HG03060 (cell line): ENCODE results near the gene GPER1.

ENCODE experiments used
- ATAC-seq: cut with Tn5 transposase; IDR thresholded peaks from one replicate; pipeline ENCODE4 v1.9.1; 2021; ENCODE audit warnings: low read depth, moderate number of reproducible peaks; ENCODE audit not compliant: unreplicated experiment

Gene GPER1

GRCh38 chr7:1086588-1087464 is 1.1 kb upstream of the GPER1 start:
- peak; percentile 61 for ATAC-seq

DNA sequence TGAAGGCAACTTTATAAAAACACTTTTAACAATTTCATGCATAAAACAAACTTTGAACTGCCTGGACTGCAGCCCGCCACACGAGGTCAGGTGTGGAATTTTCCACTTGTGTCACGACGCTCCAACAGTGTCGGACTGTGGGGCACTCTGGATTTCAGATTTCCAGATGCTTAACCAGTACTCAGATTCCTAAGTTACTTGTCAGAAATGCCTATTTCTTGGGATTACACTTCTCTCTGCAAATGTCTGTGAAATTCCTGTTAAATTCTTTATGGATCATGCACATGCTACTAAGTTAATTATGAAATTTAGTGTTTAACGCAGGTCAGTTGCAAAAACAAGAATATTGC is 473 bp upstream of the GPER1 start:
- no peak for ATAC-seq

DNA sequence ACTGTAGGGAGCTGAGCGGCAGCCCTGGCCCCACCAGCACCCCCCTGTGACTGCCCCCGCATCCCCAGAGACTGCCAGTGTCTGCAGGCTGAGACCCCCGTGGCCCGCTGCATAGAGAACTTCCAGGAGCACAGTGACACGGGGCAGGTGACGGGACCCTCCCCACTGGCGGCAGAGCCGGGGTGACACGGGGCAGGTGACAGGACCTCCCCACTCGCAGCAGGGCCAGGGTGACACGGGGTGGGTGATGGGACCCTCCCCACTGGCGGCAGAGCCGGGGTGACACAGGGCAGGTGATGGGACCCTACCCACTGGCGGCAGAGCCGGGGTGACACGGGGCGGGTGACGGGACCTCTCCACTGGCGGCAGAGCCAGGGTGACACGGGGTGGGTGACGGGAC is 2.3 kb downstream of the GPER1 start:
- no peak for ATAC-seq

GRCh38 chr7:1090686-1091643 is 3.1 kb downstream of the GPER1 start:
- no peak for ATAC-seq

GRCh38 chr7:1091644-1092027 is 3.7 kb downstream of the GPER1 start:
- no peak for ATAC-seq

DNA sequence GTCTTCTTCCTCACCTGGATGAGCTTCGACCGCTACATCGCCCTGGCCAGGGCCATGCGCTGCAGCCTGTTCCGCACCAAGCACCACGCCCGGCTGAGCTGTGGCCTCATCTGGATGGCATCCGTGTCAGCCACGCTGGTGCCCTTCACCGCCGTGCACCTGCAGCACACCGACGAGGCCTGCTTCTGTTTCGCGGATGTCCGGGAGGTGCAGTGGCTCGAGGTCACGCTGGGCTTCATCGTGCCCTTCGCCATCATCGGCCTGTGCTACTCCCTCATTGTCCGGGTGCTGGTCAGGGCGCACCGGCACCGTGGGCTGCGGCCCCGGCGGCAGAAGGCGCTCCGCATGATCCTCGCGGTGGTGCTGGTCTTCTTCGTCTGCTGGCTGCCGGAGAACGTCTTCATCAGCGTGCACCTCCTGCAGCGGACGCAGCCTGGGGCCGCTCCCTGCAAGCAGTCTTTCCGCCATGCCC is 4.3 kb downstream of the GPER1 start:
- ATAC-seq = no peak

DNA sequence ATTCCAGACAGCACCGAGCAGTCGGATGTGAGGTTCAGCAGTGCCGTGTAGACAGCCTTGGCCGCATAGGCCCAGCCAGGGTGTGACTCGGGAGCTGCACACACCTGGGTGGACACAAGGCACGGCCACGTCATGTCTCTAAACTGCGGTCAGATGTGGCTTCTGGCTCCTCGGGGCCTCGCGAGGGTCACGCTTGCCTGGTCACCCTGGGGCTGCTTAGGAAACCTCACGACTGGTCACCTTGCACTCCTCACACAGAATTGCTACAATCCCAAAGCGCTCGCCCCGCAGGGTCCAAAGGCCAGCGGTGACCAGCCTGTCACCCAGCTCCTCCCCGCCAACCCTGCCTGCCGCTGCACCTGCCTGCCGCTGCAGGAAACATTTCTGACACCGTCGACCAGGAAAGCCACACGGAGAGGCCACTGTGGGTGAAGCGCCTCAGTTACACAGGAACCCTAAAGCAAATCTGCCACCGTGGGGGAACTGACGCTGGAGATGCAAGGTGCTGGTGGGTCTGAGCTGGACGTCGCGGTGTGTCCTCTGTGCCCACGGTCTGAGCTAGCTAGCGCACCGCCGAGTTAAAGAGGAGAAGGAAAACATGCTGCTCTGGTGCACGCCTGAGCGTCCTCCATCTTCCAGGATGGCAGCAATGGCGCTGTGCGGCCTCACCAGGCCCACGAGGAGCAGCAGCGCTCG is 5.0 kb downstream of the GPER1 start:
- no peak for ATAC-seq

- ATAC-seq = no peak
These were observed 5.6 kb downstream of the GPER1 start for GRCh38 chr7:1093502-1093843.

DNA sequence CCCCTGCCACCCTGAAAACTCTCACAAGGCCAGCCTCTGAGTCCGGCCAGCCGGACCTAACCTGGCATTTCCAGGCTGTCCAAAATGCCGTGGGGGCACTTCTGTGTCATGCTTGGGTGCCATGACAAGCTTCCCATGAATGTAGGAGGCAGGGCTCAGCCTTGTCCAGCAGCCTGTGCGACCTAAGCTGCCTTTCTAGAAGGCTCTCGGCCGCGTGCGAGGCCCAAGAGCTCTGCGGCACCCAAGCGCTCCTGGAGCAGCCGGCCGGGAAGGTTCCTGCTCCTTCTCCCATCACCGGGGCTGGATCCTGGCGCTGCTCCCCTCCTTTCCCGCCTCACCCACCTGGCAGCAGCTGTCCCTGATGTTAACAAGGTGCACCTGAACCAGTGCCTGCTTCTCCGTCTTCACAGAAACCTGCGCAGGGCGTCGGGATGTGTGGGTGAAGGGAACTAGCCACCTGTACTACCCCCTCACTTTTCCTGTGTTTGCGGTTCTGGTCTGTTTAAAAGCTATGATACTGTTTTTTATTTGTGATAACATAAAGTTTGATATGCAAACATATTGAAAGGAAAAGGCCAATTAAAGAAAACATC is 6.1 kb downstream of the GPER1 start:
- no peak for ATAC-seq

DNA sequence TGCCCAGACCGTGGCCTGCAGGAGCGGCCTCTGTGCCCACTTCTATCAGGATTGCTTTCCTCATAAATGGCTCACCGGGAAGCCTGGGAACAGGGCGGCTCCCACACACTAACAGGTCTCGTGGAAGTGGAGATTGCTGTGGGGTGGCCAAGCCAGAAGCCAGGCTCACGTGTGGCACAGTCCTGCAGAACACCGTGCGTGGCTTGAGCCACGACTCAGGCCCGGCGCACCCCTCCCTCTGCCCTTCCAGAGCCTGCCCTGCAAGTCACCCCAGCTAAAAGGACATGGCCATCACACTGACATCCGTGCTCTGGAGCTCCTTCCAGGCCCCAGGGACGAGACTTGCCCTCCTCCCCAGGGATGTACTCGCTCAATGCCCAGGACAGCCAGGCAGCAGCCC is 7.0 kb downstream of the GPER1 start:
- no peak for ATAC-seq

- ATAC-seq = no peak
These were observed 7.8 kb downstream of the GPER1 start for GRCh38 chr7:1095621-1096155.

DNA sequence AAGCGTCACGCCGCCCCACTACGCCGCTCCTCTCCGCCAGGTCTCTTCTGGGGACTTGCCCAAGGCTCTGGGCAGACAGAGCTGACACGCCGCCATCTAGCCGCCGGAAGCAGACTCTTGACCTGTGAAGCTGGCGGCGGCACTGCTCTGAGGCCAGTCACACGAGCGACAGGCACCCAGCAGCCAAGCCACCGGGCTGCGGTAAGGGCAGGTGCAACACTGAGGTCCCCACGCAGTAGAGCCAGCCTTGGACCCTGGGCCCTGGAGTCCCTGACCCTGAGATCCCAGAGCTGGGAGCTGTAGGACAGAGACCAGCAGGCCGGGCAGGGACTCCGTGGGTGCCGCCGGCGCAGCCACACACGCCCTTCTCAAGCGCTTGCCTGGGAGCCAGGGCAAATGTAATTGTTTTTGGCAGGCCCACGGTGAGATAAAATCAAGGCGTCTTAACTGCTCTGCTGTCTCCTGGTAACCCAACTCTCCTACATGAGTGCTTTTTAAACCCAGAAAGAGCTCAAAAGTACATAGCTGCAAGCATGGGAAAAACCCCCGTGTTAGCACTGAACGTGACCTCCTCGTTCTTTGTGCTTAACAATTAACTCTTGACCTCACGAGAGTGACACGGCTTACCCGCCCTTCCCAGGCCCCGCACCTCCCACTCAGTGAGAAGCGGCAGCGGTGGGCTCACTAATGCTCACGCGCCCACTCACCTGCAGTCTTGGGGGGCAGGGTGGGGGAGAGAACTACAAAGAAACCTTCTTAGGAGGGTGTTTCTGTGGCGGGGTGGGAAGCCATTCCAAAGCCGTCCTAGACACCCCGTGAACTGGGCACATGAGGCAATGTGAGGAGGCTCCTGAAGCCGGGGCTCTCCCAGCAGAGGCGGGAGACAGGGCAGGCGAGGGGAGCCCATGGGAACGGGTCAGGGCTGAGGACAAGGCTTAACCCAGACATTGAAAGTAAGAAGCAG is 8.5 kb downstream of the GPER1 start:
- no peak for ATAC-seq

- ATAC-seq = no peak
These were observed 9.2 kb downstream of the GPER1 start for GRCh38 chr7:1097120-1097504.

DNA sequence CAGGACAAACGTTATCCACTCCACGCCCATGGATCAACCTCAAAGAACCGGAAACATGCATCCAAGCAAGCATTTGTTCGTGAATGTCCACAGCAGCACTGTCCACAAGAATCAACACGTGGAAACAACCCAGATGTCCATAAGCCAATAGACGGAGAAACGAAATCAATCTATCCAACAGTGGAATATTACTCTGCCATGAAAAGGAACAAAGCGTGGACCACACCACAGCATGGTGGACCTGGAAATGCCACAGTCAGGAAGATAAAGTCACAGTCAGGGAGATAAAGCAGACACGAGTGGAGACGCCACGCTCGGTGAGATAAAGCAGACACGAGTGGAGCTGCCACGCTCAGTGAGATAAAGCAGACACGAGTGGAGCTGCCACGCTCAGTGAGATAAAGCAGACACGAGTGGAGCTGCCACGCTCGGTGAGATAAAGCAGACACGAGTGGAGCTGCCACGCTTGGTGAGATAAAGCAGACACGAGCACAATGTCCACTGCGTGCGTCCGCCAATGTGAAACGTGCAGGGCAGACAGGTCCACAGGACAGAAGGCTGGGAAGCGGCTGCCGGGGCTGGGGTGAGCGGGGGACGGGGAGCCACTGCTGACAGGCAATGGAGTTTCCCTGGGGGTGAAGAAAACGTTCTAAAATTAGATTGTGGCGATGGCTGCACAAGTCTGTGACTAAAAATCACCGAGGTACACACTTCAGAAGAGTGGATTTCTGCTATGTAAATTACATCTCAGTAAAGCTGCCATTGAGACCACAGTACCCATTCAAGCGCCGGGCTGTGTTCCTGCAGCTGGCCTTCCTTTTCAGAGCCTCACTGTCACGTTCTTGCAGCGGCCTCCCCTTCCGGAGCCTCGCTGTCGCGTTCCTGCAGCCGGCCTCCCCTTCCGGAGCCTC is 10.6 kb downstream of the GPER1 start:
- ATAC-seq = no peak

GRCh38 chr7:1099154-1099542 is 11.2 kb downstream of the GPER1 start:
- ATAC-seq = no peak

DNA sequence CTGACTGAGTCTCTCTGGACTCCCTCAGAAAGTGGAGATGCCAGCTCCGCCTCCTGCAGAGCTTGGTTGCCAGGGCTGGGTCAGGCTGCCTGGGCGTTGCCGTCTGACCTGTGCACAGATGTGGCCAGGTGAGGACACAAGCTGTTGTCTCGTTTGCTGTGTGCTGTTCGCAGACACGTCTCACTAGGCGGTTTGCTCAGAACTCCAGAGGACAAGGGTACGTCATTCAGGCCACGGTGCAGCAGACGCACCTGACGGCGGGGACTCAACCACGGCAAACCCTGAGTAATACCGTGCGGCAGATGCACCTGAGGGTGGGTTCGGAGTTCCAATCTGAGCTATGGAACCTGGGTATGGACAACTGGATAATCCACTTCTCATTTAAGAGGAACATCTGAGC is 11.7 kb downstream of the GPER1 start:
- ATAC-seq = no peak

DNA sequence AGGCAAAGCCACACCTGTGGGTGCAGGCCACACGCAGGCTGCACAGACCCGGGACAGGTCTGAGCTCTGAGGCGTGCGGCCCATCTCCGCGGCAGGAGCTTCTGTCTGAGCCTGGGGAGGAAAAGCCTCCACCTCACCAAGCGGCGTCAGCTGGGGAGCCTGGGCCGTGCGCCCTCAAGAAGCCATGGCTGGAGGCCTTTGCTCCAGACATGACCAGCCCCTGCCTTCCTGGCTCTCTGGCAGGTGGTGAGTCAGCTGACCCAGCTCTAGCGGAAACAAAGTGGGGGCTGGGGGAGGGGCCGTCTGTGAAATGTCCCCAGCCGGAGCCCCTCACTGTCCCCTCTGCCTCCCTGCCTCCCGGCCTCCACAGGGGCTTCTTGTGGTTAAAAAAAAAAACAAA is 12.5 kb downstream of the GPER1 start:
- no peak for ATAC-seq

GRCh38 chr7:1100834-1101562 is 13.1 kb downstream of the GPER1 start:
- no peak for ATAC-seq
